K562 (cell line): Measurements from ENCODE around the gene CORO2A.

Experiments
- EP300 ChIP-seq: IDR thresholded peaks from 2 replicates; pipeline ENCODE4 v1.6.1; 2012; ENCODE audit warnings: low read length, improper control_type of control experiment
- FOXJ2 ChIP-seq: fragments of 200-800 bp; sonication (Bioruptor generic); IDR thresholded peaks from 2 replicates; pipeline ENCODE4 v1.6.1; 2016; ENCODE audit warnings: missing genetic modification characterization, missing compliant biosample characterization
- POLR2A ChIP-seq: fragments of 450-650 bp; conservative IDR thresholded peaks from 2 replicates; pipeline ENCODE4 v1.6.1; 2016
- SREBF2 ChIP-seq: sonication (generic); formaldehyde crosslinking; IDR thresholded peaks from 2 replicates; pipeline ENCODE4 v1.4.0; 2020; ENCODE audit warnings: mild to moderate bottlenecking, missing genetic modification reagents
- TAF1 ChIP-seq: IDR thresholded peaks from 2 replicates; pipeline ENCODE4 v1.6.1; 2011; ENCODE audit warnings: mild to moderate bottlenecking, low read length, moderate library complexity; ENCODE audit not compliant: insufficient read depth, control insufficient read depth, severe bottlenecking; ENCODE audit errors: extremely low read depth
- YY1 ChIP-seq, 3 experiments: IDR thresholded peaks; 2 replicates each; pipeline ENCODE4 v1.6.1; 2011; ENCODE audit warnings: low read length in 2 of 3, mild to moderate bottlenecking in 2 of 3, moderate library complexity in 2 of 3, borderline replicate concordance in 1 of 3, control low read depth in 1 of 3, low read depth in 1 of 3; ENCODE audit not compliant: insufficient read depth in 3 of 3, insufficient replicate concordance in 2 of 3, control insufficient read depth in 1 of 3, insufficient read length in 1 of 3; ENCODE audit errors: extremely low read depth in 1 of 3
- ZNF780A ChIP-seq: fragments of 250-450 bp; sonication (Bioruptor Pico); IDR thresholded peaks from 2 replicates; pipeline ENCODE4 v1.5.0; 2021; ENCODE audit warnings: mild to moderate bottlenecking
- TF ChIP-seq, protein P1 (sequence below), 3 experiments: IDR thresholded peaks in 2 of 3; conservative IDR thresholded peaks in 1 of 3; 2 replicates each; pipeline ENCODE4 v1.5.1; 2011 to 2012; ENCODE audit warnings: low read length in 3 of 3, mild to moderate bottlenecking in 3 of 3, control low read depth in 2 of 3, improper control_type of control experiment in 1 of 3, inconsistent platforms in 1 of 3, low read depth in 1 of 3, mixed read lengths in 1 of 3, moderate library complexity in 1 of 3; ENCODE audit not compliant: insufficient read depth in 2 of 3

DNA sequence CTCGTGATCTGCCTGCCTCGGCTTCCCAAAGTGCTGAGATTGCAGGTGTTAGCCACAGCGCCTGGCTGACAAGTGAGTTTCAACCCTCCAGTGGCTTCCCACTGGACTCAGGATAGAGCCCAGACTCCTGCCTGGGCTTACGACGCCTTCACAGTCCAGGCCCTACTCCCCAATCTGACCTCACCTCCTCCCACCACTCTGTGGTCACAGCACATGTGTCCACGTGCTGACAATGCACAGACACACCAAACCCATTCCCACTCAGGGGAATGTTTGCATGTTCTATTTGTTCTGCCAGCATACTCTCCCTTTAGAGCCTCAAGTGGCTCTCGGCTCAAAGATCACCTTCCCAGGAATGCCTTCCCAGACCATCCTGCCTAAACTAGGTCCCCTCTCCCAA, 42.3 kb downstream of the CORO2A start:
- TF ChIP-seq ZNF780A (CRISPR knock-in tag) = no peak
- TF ChIP-seq TAF1 = no peak
- no peak for TF ChIP-seq SREBF2 (CRISPR knock-in tag)
- TF ChIP-seq, protein P1, sequence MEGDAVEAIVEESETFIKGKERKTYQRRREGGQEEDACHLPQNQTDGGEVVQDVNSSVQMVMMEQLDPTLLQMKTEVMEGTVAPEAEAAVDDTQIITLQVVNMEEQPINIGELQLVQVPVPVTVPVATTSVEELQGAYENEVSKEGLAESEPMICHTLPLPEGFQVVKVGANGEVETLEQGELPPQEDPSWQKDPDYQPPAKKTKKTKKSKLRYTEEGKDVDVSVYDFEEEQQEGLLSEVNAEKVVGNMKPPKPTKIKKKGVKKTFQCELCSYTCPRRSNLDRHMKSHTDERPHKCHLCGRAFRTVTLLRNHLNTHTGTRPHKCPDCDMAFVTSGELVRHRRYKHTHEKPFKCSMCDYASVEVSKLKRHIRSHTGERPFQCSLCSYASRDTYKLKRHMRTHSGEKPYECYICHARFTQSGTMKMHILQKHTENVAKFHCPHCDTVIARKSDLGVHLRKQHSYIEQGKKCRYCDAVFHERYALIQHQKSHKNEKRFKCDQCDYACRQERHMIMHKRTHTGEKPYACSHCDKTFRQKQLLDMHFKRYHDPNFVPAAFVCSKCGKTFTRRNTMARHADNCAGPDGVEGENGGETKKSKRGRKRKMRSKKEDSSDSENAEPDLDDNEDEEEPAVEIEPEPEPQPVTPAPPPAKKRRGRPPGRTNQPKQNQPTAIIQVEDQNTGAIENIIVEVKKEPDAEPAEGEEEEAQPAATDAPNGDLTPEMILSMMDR (IDR thresholded peaks at IDR 0.05 in 2 of 3, conservative IDR thresholded peaks at IDR 0.05 in 1 of 3; ENCODE audit: insufficient read depth in 2 of 3, low read depth in 1 of 3, low read length in 3 of 3) = no peak
- TF ChIP-seq EP300 = no peak
- no peak for TF ChIP-seq POLR2A
- no peak for TF ChIP-seq YY1 (IDR thresholded peaks at IDR 0.05; ENCODE audit: borderline replicate concordance in 1 of 3, control insufficient read depth in 1 of 3, extremely low read depth in 1 of 3, insufficient read depth in 3 of 3, insufficient read length in 1 of 3, insufficient replicate concordance in 2 of 3, low read depth in 1 of 3, low read length in 2 of 3)
- no peak for TF ChIP-seq FOXJ2 (tag)
